ENCODE results near the gene SLC24A1.

Gene SLC24A1

GRCh38 chr15:65688462-65688861 is 66.7 kb downstream of the SLC24A1 start:
- Histone ChIP-seq H3K27me3 (ENCODE audit: low read depth) (no peaks in the 10 kb centered on the region), H3K4me1 (no peaks in the 10 kb centered on the region), H3K4me3 (no peak overlapping the region), H3K36me3 (replicated peaks) (no peaks in the 10 kb centered on the region), H3K9me3 (no peaks in the 10 kb centered on the region)
- in situ Hi-C loops (cut with MboI; ENCODE audit: low sequenced_read_pairs): no loop called here
- no peak for DNase-seq (ENCODE audit: low spot score in 2 of 2)

- Histone ChIP-seq H3K36me3 (replicated peaks) (no peaks in the 10 kb centered on the region), H3K4me1 (no peaks in the 10 kb centered on the region), H3K4me3 (no peak overlapping the region), H3K9me3 (no peaks in the 10 kb centered on the region), H3K27me3 (ENCODE audit: low read depth) (no peaks in the 10 kb centered on the region)
- in situ Hi-C loops (cut with MboI; ENCODE audit: low sequenced_read_pairs): no loop called here
- no peak for DNase-seq (ENCODE audit: low spot score in 2 of 2)
Measured at GRCh38 chr15:65690173-65690572, 68.4 kb downstream of the SLC24A1 start.

DNA sequence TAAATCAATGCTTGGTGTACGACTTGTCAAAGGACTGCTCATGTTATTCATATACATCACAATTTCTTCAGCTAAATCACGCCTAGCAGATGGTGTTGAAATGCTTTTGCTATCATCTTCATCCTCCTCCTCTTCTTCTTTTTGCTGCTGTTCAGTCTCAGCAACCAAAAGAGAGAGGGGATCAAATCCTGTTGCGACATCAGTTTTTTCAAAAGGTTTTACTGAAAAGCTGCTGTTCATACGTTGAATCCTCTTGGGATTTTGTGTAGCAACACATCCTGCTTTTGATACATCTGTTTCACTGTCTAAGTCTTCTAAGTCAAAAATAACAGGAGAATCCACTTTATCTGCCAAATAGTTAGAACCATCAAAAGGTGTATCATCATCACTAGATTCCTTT is 69.0 kb downstream of the SLC24A1 start:
- Histone ChIP-seq H3K9me3 (no peaks in the 10 kb centered on the region), H3K4me1 (no peaks in the 10 kb centered on the region), H3K36me3 (replicated peaks) (no peaks in the 10 kb centered on the region), H3K27me3 (ENCODE audit: low read depth) (no peaks in the 10 kb centered on the region), H3K4me3 (no peak overlapping the region)
- in situ Hi-C loops (cut with MboI; ENCODE audit: low sequenced_read_pairs): no loop called here
- no peak for DNase-seq (ENCODE audit: low spot score in 2 of 2)

- Histone ChIP-seq H3K36me3 (replicated peaks) (no peaks in the 10 kb centered on the region), H3K4me1 (no peaks in the 10 kb centered on the region), H3K4me3 (no peak overlapping the region), H3K27me3 (ENCODE audit: low read depth) (no peaks in the 10 kb centered on the region), H3K9me3 (no peaks in the 10 kb centered on the region)
- in situ Hi-C loops (cut with MboI; ENCODE audit: low sequenced_read_pairs): no loop called here
- DNase-seq (ENCODE audit: low spot score in 2 of 2): no peak
Measured at GRCh38 chr15:65695081-65695480, 73.3 kb downstream of the SLC24A1 start.

All from HAP-1 (cell line).